HG03565 (cell line): ENCODE results near the gene GPR78.

Experiments used
- ATAC-seq: cut with Tn5 transposase; IDR thresholded peaks from one replicate; pipeline ENCODE4 v1.9.1; 2021; ENCODE audit warnings: mild to moderate bottlenecking, moderate library complexity; ENCODE audit not compliant: unreplicated experiment

GPR78 gene

GRCh38 chr4:8597319-8597718, 17.1 kb downstream of the GPR78 start:
- ATAC-seq, result no peak

GRCh38 chr4:8597791-8598190, 17.6 kb downstream of the GPR78 start:
- no peak for ATAC-seq

- ATAC-seq, result no peak
Observed at GRCh38 chr4:8598391-8599090, 18.3 kb downstream of the GPR78 start.

DNA sequence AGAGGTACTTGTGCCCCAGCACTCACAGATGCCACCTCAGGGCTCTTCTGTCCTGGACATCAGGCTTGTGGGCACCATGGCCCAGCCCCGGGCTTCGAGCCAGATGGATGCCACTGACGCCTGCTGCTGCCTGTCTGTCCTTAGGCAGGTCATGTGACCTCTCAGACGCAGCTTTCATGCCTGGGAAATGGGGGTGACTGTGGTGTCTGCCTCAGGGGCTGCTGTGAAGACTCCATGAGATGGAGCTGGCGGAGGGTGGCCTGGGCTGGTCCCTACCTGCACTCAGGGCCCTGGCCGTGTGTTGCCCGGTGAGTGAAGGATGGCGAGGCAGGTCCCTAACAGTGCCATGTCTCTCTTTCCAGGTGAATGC, 18.9 kb downstream of the GPR78 start:
- ATAC-seq, result no peak

- no peak for ATAC-seq
Observed at GRCh38 chr4:8599657-8600056, 19.5 kb downstream of the GPR78 start.

GRCh38 chr4:8600266-8600665, 20.1 kb downstream of the GPR78 start:
- ATAC-seq, result no peak

DNA sequence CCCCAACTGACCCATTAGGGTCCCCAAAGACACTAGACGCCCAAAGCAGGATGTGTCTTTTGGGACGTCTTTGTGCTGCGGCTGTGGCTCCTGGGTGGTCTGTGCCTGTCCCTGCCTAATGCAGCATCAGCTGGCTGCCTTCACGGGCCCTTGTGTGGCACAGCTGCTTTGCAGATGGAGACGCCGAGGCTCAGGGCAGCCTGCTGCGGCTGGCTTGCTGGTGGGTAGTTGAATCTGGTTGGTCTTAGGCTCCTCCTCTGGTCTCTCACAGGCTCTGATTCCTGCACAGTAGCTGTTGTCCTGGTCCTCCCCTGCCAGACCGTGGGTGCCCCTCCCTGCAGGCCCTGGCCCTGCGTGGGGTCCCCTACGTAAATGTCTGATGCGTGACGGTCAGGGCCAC, 20.5 kb downstream of the GPR78 start:
- ATAC-seq, result no peak

GRCh38 chr4:8601086-8601485, 20.9 kb downstream of the GPR78 start:
- ATAC-seq, result no peak

DNA sequence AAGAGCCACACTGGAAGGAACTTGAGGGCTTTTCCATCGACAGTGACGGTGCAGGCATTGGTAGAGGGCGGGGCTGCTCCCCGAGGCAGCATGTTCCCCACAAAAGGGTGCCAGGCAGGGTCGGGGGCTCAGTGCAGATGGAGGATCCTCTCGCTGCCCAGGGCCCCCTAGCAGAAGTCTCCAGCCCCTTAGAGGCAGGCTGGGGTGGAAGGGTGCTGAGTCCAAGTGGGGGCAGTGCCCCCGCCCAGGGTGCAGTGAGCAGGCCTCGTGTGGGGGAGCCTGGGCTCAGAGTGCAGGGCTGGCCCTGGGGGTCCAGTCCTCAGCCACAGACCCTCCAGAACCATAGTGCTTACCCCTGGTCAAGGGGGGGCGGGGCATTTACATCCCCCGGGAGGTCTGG, 21.4 kb downstream of the GPR78 start:
- ATAC-seq, result no peak

- no peak for ATAC-seq
Observed at GRCh38 chr4:8602686-8603430, 22.7 kb downstream of the GPR78 start.

DNA sequence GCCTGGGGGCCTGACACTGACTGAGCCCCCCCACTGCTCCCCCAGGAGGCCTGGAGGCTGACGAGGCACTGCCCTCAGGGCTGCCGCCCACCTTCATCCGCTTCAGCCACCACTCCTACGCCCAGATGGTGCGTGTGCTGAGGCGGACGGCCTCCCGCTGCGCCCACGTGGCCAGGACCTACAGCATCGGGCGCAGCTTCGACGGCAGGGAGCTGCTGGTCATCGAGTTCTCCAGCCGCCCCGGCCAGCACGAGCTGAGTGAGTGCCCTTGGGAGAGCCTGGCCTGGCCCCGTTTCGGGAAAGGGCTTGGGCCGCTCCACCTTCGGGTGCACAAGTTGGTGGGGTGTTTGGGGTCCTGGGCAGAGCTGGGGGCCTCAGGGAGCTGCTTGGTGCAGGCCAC, 23.7 kb downstream of the GPR78 start:
- ATAC-seq, result no peak

- ATAC-seq, result no peak
Observed at GRCh38 chr4:8605289-8605688, 25.1 kb downstream of the GPR78 start.

DNA sequence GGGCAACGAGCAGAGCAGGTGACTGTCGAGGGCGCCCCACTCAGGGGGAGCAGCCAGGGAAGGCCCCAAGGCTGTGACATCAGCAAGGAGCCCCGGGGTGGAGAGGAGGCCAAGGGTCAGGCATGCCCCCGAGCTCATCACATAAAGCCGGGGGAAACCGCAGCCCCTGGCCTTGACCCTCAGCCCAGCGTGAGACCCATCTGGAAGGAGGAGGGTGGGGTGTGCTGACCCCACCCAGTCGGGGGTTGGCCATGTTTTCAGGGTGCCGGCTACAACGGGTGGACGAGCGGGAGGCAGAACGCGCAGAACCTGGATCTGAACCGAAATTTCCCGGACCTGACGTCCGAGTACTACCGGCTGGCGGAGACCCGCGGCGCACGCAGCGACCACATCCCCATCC, 26.3 kb downstream of the GPR78 start:
- no peak for ATAC-seq

DNA sequence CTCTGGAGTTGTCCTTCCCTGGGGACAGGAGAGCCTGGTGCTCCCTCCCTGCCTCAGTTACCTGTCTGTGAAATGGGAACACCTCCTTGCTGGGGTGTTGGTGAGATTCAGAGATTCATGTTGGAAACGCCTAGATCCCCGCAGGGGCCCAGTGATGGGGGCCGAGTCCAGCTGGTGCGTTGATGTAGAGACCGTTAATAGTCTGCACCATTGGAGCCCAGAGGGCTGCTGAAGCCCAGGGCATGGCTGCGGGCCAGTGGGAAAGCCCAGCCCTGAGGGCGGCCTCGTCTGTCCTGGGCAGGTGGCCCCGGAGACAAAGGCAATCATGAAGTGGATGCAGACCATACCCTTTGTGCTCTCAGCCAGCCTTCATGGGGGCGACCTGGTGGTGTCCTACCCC, 26.8 kb downstream of the GPR78 start:
- ATAC-seq, result no peak

GRCh38 chr4:8607603-8608481, 27.6 kb downstream of the GPR78 start:
- no peak for ATAC-seq

GRCh38 chr4:8608714-8609391, 28.7 kb downstream of the GPR78 start:
- no peak for ATAC-seq

GRCh38 chr4:8609406-8609805, 29.2 kb downstream of the GPR78 start:
- ATAC-seq, result no peak

- no peak for ATAC-seq
Observed at GRCh38 chr4:8609824-8610350, 29.7 kb downstream of the GPR78 start.

- no peak for ATAC-seq
Observed at GRCh38 chr4:8610858-8611616, 30.8 kb downstream of the GPR78 start.

DNA sequence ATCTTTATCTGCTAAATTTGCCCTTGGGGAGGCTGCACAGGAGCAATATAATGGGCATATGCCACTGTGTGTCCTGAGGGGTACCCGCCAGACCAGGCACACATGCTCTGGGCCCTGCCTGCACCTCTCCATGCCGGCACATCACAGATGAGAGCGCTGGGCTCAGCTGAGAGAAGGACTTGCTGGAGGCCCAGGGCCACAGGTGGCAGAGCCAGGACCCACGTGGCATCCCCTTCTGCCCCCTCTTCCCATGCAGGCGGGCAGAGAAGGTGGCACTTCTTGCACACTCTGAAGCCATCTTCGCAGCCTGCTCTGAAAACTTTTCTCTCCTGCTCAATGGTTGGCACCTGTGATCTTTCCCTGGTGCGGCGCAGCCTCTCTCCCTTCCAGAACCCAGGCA, 32.5 kb downstream of the GPR78 start:
- no peak for ATAC-seq
